Suprapubic skin (tissue), 4 donors: ENCODE data around the gene ZNF740. TPM values are rescaled to one million over a fixed set of nuclear protein-coding genes. Genes with fewer than 3 reads are reported as not detected.

Experiments
- DNase-seq, 2 donors: peaks; one replicate each; pipeline ENCODE4 v3.0.0-alpha.2; 2019; ENCODE audit warnings: low spot score in 2 of 2
- H3K27ac ChIP-seq: fragments of 200-600 bp; sonication (generic); one replicate; pipeline ENCODE4 v1.5.1; 2019
- H3K27me3 ChIP-seq: fragments of 200-600 bp; sonication (generic); one replicate; pipeline ENCODE4 v1.5.1; 2019
- H3K36me3 ChIP-seq: fragments of 200-600 bp; sonication (generic); one replicate; pipeline ENCODE4 v1.5.1; 2019
- H3K4me1 ChIP-seq: fragments of 200-600 bp; sonication (generic); one replicate; pipeline ENCODE4 v1.5.1; 2019
- H3K4me3 ChIP-seq: fragments of 200-600 bp; sonication (generic); one replicate; pipeline ENCODE4 v1.5.1; 2019; ENCODE audit warnings: mild to moderate bottlenecking
- H3K9me3 ChIP-seq: fragments of 200-600 bp; sonication (generic); one replicate; pipeline ENCODE4 v1.5.1; 2019
- EP300 ChIP-seq: sonication (generic); formaldehyde crosslinking; IDR thresholded peaks from one replicate; pipeline ENCODE4 v1.6.1; 2017; ENCODE audit warnings: antibody characterized with exemption
- POLR2A ChIP-seq, 2 donors: fragments of 450-650 bp; IDR thresholded peaks; one replicate each; pipeline ENCODE4 v1.6.1; 2017; ENCODE audit warnings: antibody characterized with exemption in 2 of 2, mild to moderate bottlenecking in 2 of 2, moderate library complexity in 2 of 2
- POLR2AphosphoS5 ChIP-seq, 3 donors: sonication (generic); formaldehyde crosslinking; IDR thresholded peaks; one replicate each; pipeline ENCODE4 v1.6.1; 2017; ENCODE audit warnings: antibody characterized with exemption in 3 of 3
- WGBS: methylation state at CpG from one replicate; pipeline ENCODE4 v1.1.5; 2018; 5-methylcytosine and 5-hydroxymethylcytosine counted together
- total RNA-seq, 4 donors: library from RNA; depleted of rRNA; stranded (reverse); fragments of >200 nt; gene quantifications; one replicate each; pipeline ENCODE4 v1.1.0, GENCODE V29; 2016
- TF ChIP-seq, protein P1 (sequence below), 2 donors: fragments of 200-600 bp in 1 of 2; fragments of 450-650 bp in 1 of 2; sonication (generic) in 1 of 2; IDR thresholded peaks; one replicate each; pipeline ENCODE4 v1.5.1; 2016 to 2019; ENCODE audit warnings: antibody characterized with exemption in 2 of 2, mild to moderate bottlenecking in 1 of 2, moderate library complexity in 1 of 2

Gene ZNF740
- total RNA-seq, 4 donors from 2014 or later: 5.9 to 38.9 (median 15.2) TPM

GRCh38 chr12:53196486-53196885 is 16.0 kb downstream of the ZNF740 start:
- TF ChIP-seq POLR2AphosphoS5 (IDR thresholded peaks at IDR 0.05) (no peak), POLR2A (IDR thresholded peaks at IDR 0.05) (no peak), EP300 (no peak)
- TF ChIP-seq, protein P1, sequence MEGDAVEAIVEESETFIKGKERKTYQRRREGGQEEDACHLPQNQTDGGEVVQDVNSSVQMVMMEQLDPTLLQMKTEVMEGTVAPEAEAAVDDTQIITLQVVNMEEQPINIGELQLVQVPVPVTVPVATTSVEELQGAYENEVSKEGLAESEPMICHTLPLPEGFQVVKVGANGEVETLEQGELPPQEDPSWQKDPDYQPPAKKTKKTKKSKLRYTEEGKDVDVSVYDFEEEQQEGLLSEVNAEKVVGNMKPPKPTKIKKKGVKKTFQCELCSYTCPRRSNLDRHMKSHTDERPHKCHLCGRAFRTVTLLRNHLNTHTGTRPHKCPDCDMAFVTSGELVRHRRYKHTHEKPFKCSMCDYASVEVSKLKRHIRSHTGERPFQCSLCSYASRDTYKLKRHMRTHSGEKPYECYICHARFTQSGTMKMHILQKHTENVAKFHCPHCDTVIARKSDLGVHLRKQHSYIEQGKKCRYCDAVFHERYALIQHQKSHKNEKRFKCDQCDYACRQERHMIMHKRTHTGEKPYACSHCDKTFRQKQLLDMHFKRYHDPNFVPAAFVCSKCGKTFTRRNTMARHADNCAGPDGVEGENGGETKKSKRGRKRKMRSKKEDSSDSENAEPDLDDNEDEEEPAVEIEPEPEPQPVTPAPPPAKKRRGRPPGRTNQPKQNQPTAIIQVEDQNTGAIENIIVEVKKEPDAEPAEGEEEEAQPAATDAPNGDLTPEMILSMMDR (IDR thresholded peaks at IDR 0.05): no peak
- H3K36me3 ChIP-seq: peaks cover 6% of the 10 kb centered on the region
- peaks cover 8% of the 10 kb centered on the region for H3K4me1 ChIP-seq
- H3K27me3 ChIP-seq: no peaks in the 10 kb centered on the region
- H3K4me3 ChIP-seq: no peak overlapping the region
- no peak overlapping the region for H3K27ac ChIP-seq
- DNase-seq: peak in 1 of 2 donors; percentile 75
- H3K9me3 ChIP-seq: no peaks in the 10 kb centered on the region
- WGBS: 88% methylated on average over 13 of the region's 14 CpGs

DNA sequence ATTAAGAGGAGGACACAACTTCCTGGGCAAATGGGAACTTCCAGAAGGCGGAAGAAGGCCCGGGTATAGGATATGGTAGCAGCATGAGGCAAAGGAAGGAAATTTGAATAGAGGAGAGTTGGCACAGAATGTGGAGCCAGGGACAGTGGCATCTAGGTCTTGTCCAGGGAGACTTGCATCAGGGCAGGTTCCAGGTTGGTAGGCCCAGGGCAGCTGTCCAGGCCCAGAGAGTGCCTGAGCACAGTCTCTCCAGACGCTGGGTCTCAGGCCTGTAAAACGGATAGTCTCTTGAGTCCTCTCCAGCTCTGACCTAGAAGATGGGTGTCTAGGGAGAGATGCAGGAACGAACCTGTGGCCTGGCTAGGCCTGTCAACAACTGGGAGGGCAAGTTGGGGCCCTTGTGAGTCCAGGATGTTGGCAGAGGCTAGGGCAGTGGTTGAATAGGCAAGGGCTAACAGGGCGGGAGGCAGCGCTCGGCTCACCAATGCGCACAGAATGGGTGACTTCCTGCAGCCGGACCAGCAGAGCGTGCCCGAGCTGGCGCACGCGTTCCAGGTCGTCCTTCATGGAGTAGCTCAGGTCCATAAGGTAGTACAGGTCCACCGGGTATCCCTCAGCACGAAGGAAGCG is 16.6 kb downstream of the ZNF740 start:
- 82% methylated on average over 9 of the region's 19 CpGs for WGBS
- H3K27ac ChIP-seq: no peak overlapping the region
- H3K9me3 ChIP-seq: no peaks in the 10 kb centered on the region
- peaks cover 1% of the 10 kb centered on the region for H3K36me3 ChIP-seq
- H3K27me3 ChIP-seq: no peaks in the 10 kb centered on the region
- TF ChIP-seq, protein P1 (IDR thresholded peaks at IDR 0.05): no peak
- TF ChIP-seq EP300 (no peak), POLR2AphosphoS5 (IDR thresholded peaks at IDR 0.05) (no peak), POLR2A (IDR thresholded peaks at IDR 0.05) (no peak)
- peak in 1 of 2 donors; percentile 63 for DNase-seq
- H3K4me1 ChIP-seq: peaks cover 8% of the 10 kb centered on the region
- H3K4me3 ChIP-seq: peak overlapping the region; percentile 36

DNA sequence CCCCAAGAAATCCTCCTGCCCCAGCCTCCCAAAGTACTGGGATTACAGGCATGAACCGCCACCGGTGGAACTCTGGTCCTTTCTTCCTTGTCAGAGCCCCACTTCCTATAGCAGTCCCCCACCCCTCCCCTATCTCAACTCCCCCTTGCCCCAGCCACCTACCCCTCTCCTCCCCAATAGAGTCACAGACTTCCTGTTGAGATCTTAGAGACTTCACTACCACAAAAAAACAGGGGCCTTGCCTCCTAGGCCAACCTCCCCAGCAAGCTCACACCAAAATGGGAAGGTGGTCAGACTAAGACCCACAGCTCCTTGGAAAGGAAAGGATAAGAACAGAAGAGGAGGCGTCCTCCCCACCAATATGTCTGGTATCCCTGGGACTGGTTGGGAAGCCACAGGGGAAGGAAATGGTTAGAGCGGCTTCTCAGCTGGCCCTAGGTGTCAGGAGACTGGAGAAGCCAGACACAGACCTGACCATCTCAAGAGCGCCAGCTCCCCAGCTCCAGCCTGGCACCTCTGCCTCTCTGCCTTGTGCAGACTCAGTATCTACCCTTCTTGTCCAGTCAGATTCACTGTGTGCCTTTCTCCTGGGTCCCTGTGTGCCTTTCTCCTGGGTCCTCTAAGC is 18.1 kb downstream of the ZNF740 start:
- TF ChIP-seq, protein P1 (IDR thresholded peaks at IDR 0.05): no peak
- TF ChIP-seq EP300: no peak
- TF ChIP-seq POLR2AphosphoS5 (IDR thresholded peaks at IDR 0.05): no peak
- TF ChIP-seq POLR2A (IDR thresholded peaks at IDR 0.05): no peak
- Histone ChIP-seq H3K4me3 (no peak overlapping the region), H3K36me3 (no peaks in the 10 kb centered on the region), H3K9me3 (no peaks in the 10 kb centered on the region), H3K27ac (no peak overlapping the region), H3K4me1 (peaks cover 8% of the 10 kb centered on the region), H3K27me3 (no peaks in the 10 kb centered on the region)
- 91% methylated on average over 5 of the region's 5 CpGs for WGBS
- DNase-seq: peak in 1 of 2 donors; percentile 62

- Histone ChIP-seq H3K27ac (no peak overlapping the region), H3K4me1 (peaks cover 8% of the 10 kb centered on the region), H3K9me3 (no peaks in the 10 kb centered on the region), H3K36me3 (no peaks in the 10 kb centered on the region), H3K4me3 (no peak overlapping the region), H3K27me3 (no peaks in the 10 kb centered on the region)
- WGBS: 100% methylated on average over 3 of the region's 3 CpGs
- DNase-seq: no peak
- TF ChIP-seq EP300 (no peak), POLR2AphosphoS5 (IDR thresholded peaks at IDR 0.05) (no peak), POLR2A (IDR thresholded peaks at IDR 0.05) (no peak)
- TF ChIP-seq, protein P1 (IDR thresholded peaks at IDR 0.05): no peak
Observed at GRCh38 chr12:53199700-53200099, 19.2 kb downstream of the ZNF740 start.

- TF ChIP-seq, protein P1 (IDR thresholded peaks at IDR 0.05): no peak
- no peak for TF ChIP-seq EP300
- no peak for TF ChIP-seq POLR2A (IDR thresholded peaks at IDR 0.05)
- TF ChIP-seq POLR2AphosphoS5 (IDR thresholded peaks at IDR 0.05): no peak
- peaks cover 8% of the 10 kb centered on the region for H3K4me1 ChIP-seq
- H3K4me3 ChIP-seq: no peak overlapping the region
- H3K9me3 ChIP-seq: no peaks in the 10 kb centered on the region
- DNase-seq: no peak
- WGBS: 100% methylated on average over 2 of the region's 2 CpGs
- no peaks in the 10 kb centered on the region for H3K27me3 ChIP-seq
- H3K27ac ChIP-seq: no peak overlapping the region
- H3K36me3 ChIP-seq: no peaks in the 10 kb centered on the region
Observed at GRCh38 chr12:53200107-53200457, 19.6 kb downstream of the ZNF740 start.
